Smooth muscle cell (in vitro differentiated cells): ENCODE data around the gene HOGA1. TPM values are rescaled to one million over a fixed set of nuclear protein-coding genes. Genes with fewer than 3 reads are reported as not detected.

Source experiments
- DNase-seq: peaks from one replicate; lab custom pipeline; 2025; ENCODE audit not compliant: unreplicated experiment; lab: John Stamatoyannopoulos, UW
- H2AFZ ChIP-seq: fragments of 200-600 bp; sonication (generic); 2 replicates; pipeline ENCODE4 v1.6.0; 2016; ENCODE audit warnings: antibody characterized with exemption, low read depth, mild to moderate bottlenecking
- H3F3A ChIP-seq: fragments of 200-600 bp; sonication (generic); 2 replicates; pipeline ENCODE4 v1.6.0; 2017; ENCODE audit warnings: antibody characterized with exemption, low read depth
- H3K27ac ChIP-seq: fragments of 200-600 bp; sonication (generic); 2 replicates; pipeline ENCODE4 v1.5.1; 2016; ENCODE audit warnings: low read depth, mild to moderate bottlenecking
- H3K27me3 ChIP-seq: fragments of 200-600 bp; sonication (generic); 2 replicates; pipeline ENCODE4 v1.6.1; 2016; ENCODE audit warnings: low read depth, mild to moderate bottlenecking
- H3K36me3 ChIP-seq: fragments of 200-600 bp; sonication (generic); 2 replicates; pipeline ENCODE4 v1.5.1; 2016; ENCODE audit warnings: low read depth
- H3K4me1 ChIP-seq: fragments of 200-600 bp; sonication (generic); 2 replicates; pipeline ENCODE4 v1.5.1; 2016; ENCODE audit warnings: low read depth
- H3K4me2 ChIP-seq: fragments of 200-600 bp; sonication (generic); 2 replicates; pipeline ENCODE4 v1.6.0; 2016; ENCODE audit warnings: mild to moderate bottlenecking
- H3K4me3 ChIP-seq: fragments of 200-600 bp; sonication (generic); 2 replicates; pipeline ENCODE4 v1.5.1; 2016; ENCODE audit warnings: mild to moderate bottlenecking
- H3K79me2 ChIP-seq: fragments of 200-600 bp; sonication (generic); 2 replicates; pipeline ENCODE4 v1.6.0; 2016; ENCODE audit warnings: low read depth, mild to moderate bottlenecking
- H3K9ac ChIP-seq: fragments of 200-600 bp; sonication (generic); 2 replicates; pipeline ENCODE4 v1.6.0; 2016; ENCODE audit warnings: low read depth
- H3K9me3 ChIP-seq: fragments of 200-600 bp; sonication (generic); replicated peaks from 2 replicates; pipeline ENCODE4 v1.5.1; 2016; ENCODE audit warnings: low read depth
- H4K20me1 ChIP-seq: fragments of 200-600 bp; sonication (generic); 2 replicates; pipeline ENCODE4 v1.6.0; 2016; ENCODE audit warnings: low read depth
- CTCF ChIP-seq: fragments of 200-600 bp; sonication (generic); IDR thresholded peaks from 2 replicates; pipeline ENCODE4 v1.5.1; 2017; ENCODE audit warnings: borderline replicate concordance, mild to moderate bottlenecking, antibody characterized with exemption; ENCODE audit not compliant: insufficient read depth, poor library complexity, severe bottlenecking
- WGBS: methylation state at CpG from one replicate; pipeline ENCODE4 v1.1.7; 2016; ENCODE audit warnings: low lambda C conversion rate; 5-methylcytosine and 5-hydroxymethylcytosine counted together
- polyA plus RNA-seq: library from polyadenylated mRNA; unstranded; fragments of >200 nt; fragmentation: Nextera tagmentation; extraction: Ambion mirVana; gene quantifications from 2 replicates; pipeline ENCODE4 v1.2.1, GENCODE V29; 2016
- total RNA-seq: library from RNA; depleted of rRNA; stranded (reverse); fragments of >200 nt; gene quantifications from 2 replicates; pipeline ENCODE4 v1.2.3, GENCODE V29; 2014

Gene HOGA1
- total and polyA plus RNA-seq, 2 experiments from 2014 or later, result 0.10 TPM; not detected in 1

GRCh38 chr10:97546456-97547270 lies 37.5 kb upstream of the HOGA1 start:
- Histone ChIP-seq H3K9ac (no peak overlapping the region), H3K4me1 (peaks cover 47% of the 10 kb centered on the region), H3F3A (peaks cover 27% of the 10 kb centered on the region), H3K9me3 (no peaks in the 10 kb centered on the region), H3K4me2 (no peak overlapping the region), H3K27ac (no peak overlapping the region), H2AFZ (no peak overlapping the region), H3K36me3 (no peaks in the 10 kb centered on the region), H3K4me3 (no peak overlapping the region), H4K20me1 (no peaks in the 10 kb centered on the region), H3K27me3 (no peaks in the 10 kb centered on the region), H3K79me2 (peaks cover 42% of the 10 kb centered on the region)
- no peak for TF ChIP-seq CTCF
- WGBS, result 89% methylated on average over 18 of the region's 18 CpGs
- no peak for DNase-seq

GRCh38 chr10:97547271-97547600 lies 37.0 kb upstream of the HOGA1 start:
- H3K27ac ChIP-seq, result peak overlapping the region; percentile 97
- H3K36me3 ChIP-seq, result no peaks in the 10 kb centered on the region
- H3K9me3 ChIP-seq, result no peaks in the 10 kb centered on the region
- H3K79me2 ChIP-seq, result peaks cover 45% of the 10 kb centered on the region
- H3K9ac ChIP-seq, result no peak overlapping the region
- H2AFZ ChIP-seq, result no peak overlapping the region
- DNase-seq, result no peak
- WGBS, result 87% methylated on average over 4 of the region's 4 CpGs
- no peak overlapping the region for H3K4me2 ChIP-seq
- H3K4me3 ChIP-seq, result no peak overlapping the region
- no peak for TF ChIP-seq CTCF
- peaks cover 27% of the 10 kb centered on the region for H3F3A ChIP-seq
- H3K4me1 ChIP-seq, result peaks cover 47% of the 10 kb centered on the region
- H3K27me3 ChIP-seq, result no peaks in the 10 kb centered on the region
- H4K20me1 ChIP-seq, result no peaks in the 10 kb centered on the region

- H3K79me2 ChIP-seq, result peaks cover 50% of the 10 kb centered on the region
- no peak for TF ChIP-seq CTCF
- no peaks in the 10 kb centered on the region for H3K27me3 ChIP-seq
These were observed 36.2 kb upstream of the HOGA1 start for GRCh38 chr10:97547962-97548361.

GRCh38 chr10:97548828-97549455 lies 35.2 kb upstream of the HOGA1 start:
- H3K27me3 ChIP-seq, result no peaks in the 10 kb centered on the region
- H3K79me2 ChIP-seq, result peaks cover 52% of the 10 kb centered on the region
- WGBS, result 79% methylated on average over 13 of the region's 13 CpGs
- no peak for TF ChIP-seq CTCF
- no peak overlapping the region for H2AFZ ChIP-seq
- H3K4me1 ChIP-seq, result peaks cover 36% of the 10 kb centered on the region
- no peak overlapping the region for H3K4me3 ChIP-seq
- H3K9ac ChIP-seq, result peak overlapping the region; percentile 88
- DNase-seq, result no peak
- H4K20me1 ChIP-seq, result peaks cover 3% of the 10 kb centered on the region
- H3K9me3 ChIP-seq, result no peaks in the 10 kb centered on the region
- H3K27ac ChIP-seq, result peak overlapping the region; percentile 97
- H3K36me3 ChIP-seq, result no peaks in the 10 kb centered on the region
- peaks cover 16% of the 10 kb centered on the region for H3F3A ChIP-seq
- H3K4me2 ChIP-seq, result peak overlapping the region; percentile 76

More at GRCh38 chr10:97547962-97548361, 36.2 kb upstream of the HOGA1 start:
- Histone ChIP-seq H3F3A (peaks cover 22% of the 10 kb centered on the region), H3K4me2 (no peak overlapping the region), H3K27ac (peak overlapping the region; percentile 97), H4K20me1 (no peaks in the 10 kb centered on the region), H3K9me3 (no peaks in the 10 kb centered on the region), H3K9ac (no peak overlapping the region), H3K4me3 (no peak overlapping the region), H3K36me3 (no peaks in the 10 kb centered on the region), H2AFZ (no peak overlapping the region), H3K4me1 (peaks cover 39% of the 10 kb centered on the region)
- DNase-seq, result no peak
- 58% methylated on average over 4 of the region's 4 CpGs for WGBS
